H1 (cell line): ENCODE results near the gene GIPC2. TPM values are rescaled to one million over a fixed set of nuclear protein-coding genes. Genes with fewer than 3 reads are reported as not detected.

Source experiments
- EGR1 ChIP-seq: IDR thresholded peaks from 2 replicates; pipeline ENCODE4 v1.6.1; 2011; ENCODE audit warnings: low read depth, low read length, borderline replicate concordance
- EZH2 ChIP-seq: fragments of 200-600 bp; sonication (generic); IDR thresholded peaks from 2 replicates; pipeline ENCODE4 v1.7.1; 2012; ENCODE audit warnings: low read depth, mild to moderate bottlenecking, moderate library complexity, low read length, inconsistent platforms; ENCODE audit not compliant: severe bottlenecking
- HDAC6 ChIP-seq: IDR thresholded peaks from one replicate; pipeline ENCODE4 v1.7.1; 2012; ENCODE audit warnings: low read depth, mild to moderate bottlenecking, inconsistent platforms, low read length, moderate library complexity
- RAD21 ChIP-seq, 2 experiments: IDR thresholded peaks in 1 of 2; conservative IDR thresholded peaks in 1 of 2; 2 replicates each; pipeline ENCODE4 v1.6.1; 2011; ENCODE audit warnings: low read depth in 2 of 2, low read length in 2 of 2, improper control_type of control experiment in 1 of 2, inconsistent platforms in 1 of 2, mild to moderate bottlenecking in 1 of 2, moderate library complexity in 1 of 2
- SUZ12 ChIP-seq: fragments of 200-600 bp; sonication (generic); IDR thresholded peaks from 2 replicates; pipeline ENCODE4 v1.6.1; 2012; ENCODE audit warnings: mild to moderate bottlenecking, inconsistent platforms, low read length, moderate library complexity, mixed read lengths
- TAF1 ChIP-seq: IDR thresholded peaks from 2 replicates; pipeline ENCODE4 v1.6.1; 2011; ENCODE audit warnings: mild to moderate bottlenecking, low read depth, low read length
- polyA plus RNA-seq, 7 experiments: library from polyadenylated mRNA; depleted of rRNA in 3 of 7; stranded (reverse) in 5 of 7; unstranded in 2 of 7; fragments of >200 nt in 5 of 7; fragments of 200-250 nt in 2 of 7; gene quantifications; 1 replicate in 5 of 7; 2 replicates in 1 of 7; 4 replicates in 1 of 7; pipeline versions ENCODE4 v1.2.1 to v1.2.3, GENCODE V29; 2011 to 2013; ENCODE audit warnings: missing spikeins in 2 of 7, mixed read lengths in 2 of 7
- total RNA-seq: library from RNA; stranded (reverse); fragmentation: NEBNext Ultra II Directional; extraction: Animal tissue kit (Norgen Biotek cat#: 25700); gene quantifications from 2 replicates; pipeline ENCODE4 v1.2.1, GENCODE V29; 2021

Gene GIPC2
- total and polyA plus RNA-seq, 2 of the 8 experiments (the other 6 are each of a cell fraction or from before 2014, with no cell fraction given) = 0.29 to 0.69 TPM

DNA sequence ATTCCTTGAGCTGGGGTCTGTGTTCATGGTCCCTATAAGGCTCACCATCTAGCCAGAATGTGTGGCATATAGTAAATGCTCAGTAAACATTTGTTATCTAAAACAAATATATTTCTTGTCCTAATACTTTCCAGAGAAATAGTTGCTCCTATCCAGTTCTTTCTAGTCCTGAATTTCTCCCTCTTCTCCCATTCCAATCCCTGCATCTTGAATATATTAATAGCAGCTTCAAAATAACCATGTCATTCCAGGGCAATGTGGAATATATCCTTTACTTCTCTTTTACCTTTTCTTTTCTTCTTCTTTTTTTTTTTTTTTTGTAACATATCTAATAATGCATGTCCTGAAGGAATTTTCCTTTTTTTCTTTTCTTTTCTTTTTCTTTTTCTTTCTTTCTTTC, 30.6 kb upstream of the GIPC2 start (continued):
- no peak for TF ChIP-seq SUZ12
- no peak for TF ChIP-seq HDAC6
- no peak for TF ChIP-seq RAD21 (IDR thresholded peaks at IDR 0.05 in 1 of 2, conservative IDR thresholded peaks at IDR 0.05 in 1 of 2; ENCODE audit: low read depth in 2 of 2, low read length in 2 of 2)
- TF ChIP-seq TAF1 = no peak
- no peak for TF ChIP-seq EZH2
- TF ChIP-seq EGR1 = no peak
